Measurements from ENCODE around the gene SRSF1. TPM values are rescaled to one million over a fixed set of nuclear protein-coding genes. Genes with fewer than 3 reads are reported as not detected.
A peak's percentile ranks its signal among the peaks of the same experiment; 100 is the strongest.

SRSF1 gene
- total and polyA plus RNA-seq, 11 donors: 48.2 to 129 (median 99.7) TPM

DNA sequence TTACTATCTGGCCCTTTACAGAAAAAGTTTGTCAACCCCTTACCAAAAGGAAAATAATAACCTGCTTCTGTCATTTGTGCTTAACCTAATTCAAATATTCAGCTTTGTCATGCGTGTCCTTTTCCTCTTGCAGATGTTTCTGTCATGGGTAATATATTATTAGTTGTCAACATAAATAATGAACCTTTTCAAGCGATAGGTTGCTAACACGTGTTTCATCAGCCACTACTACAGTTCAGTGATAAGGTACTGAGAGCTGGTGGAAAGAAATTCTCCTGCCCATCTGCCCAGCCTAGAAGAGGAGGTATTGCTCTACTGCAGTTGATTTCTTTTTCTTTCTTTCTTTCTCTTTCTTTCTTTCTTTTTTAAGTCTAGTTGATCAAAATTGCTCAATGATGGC, 12.0 kb upstream of the SRSF1 start:
- Histone ChIP-seq H3K4me3 (no peak overlapping the region), H3K4me1 (no peaks in the 10 kb centered on the region), H3K36me3 (no peaks in the 10 kb centered on the region), H3K9me3 (no peaks in the 10 kb centered on the region), H3K27me3 (peaks cover 0 to 7% (median 0%) of the 10 kb centered on the region in 9 donors), H3K27ac (no peak overlapping the region)
- ATAC-seq (no peak), DNase-seq (no peak)
- TF ChIP-seq, protein P1, sequence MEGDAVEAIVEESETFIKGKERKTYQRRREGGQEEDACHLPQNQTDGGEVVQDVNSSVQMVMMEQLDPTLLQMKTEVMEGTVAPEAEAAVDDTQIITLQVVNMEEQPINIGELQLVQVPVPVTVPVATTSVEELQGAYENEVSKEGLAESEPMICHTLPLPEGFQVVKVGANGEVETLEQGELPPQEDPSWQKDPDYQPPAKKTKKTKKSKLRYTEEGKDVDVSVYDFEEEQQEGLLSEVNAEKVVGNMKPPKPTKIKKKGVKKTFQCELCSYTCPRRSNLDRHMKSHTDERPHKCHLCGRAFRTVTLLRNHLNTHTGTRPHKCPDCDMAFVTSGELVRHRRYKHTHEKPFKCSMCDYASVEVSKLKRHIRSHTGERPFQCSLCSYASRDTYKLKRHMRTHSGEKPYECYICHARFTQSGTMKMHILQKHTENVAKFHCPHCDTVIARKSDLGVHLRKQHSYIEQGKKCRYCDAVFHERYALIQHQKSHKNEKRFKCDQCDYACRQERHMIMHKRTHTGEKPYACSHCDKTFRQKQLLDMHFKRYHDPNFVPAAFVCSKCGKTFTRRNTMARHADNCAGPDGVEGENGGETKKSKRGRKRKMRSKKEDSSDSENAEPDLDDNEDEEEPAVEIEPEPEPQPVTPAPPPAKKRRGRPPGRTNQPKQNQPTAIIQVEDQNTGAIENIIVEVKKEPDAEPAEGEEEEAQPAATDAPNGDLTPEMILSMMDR (IDR thresholded peaks at IDR 0.05): no peak
- no peak for TF ChIP-seq POLR2A (IDR thresholded peaks at IDR 0.05)
- 69 to 74% (median 72%) methylated on average over 3 of the region's 3 CpGs for WGBS, 4 donors
- intact Hi-C loops (cut with DNase I): no loop called here

DNA sequence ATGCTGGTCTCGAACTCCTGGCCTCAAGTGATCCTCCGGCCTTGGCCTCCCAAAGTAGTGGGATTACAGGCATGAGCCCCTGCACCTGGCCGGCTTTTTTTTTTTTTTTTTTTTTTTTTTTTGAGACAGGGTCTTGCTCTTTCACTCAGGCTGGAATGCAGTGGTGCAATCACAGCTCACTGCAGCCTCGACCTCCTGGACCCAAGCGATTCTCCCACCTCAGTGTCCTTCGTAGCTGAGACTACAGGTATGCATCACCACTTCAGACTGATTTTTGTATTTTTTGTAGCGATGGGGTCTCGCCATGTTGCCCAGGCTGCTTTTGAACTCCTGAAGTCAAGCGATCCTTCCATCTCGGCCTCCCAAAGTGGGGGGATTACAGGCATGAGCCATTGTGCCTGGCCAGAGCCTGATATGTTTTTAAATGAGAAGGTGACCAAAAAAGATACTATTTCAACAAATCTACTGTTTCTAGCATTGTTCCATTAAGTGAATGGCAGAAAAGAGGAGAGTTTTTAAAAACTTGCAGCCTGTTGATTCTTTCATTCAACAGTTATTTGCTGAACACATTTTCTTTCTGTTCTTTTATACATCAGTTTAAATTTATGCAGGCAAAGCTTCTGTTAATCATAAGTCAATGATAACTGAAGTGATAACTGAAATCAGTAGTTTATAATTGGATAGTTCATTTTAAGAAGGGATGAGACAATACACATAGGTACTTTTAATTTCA, 3.2 kb upstream of the SRSF1 start:
- intact Hi-C loops (cut with DNase I): no loop called here
- ATAC-seq: no peak
- DNase-seq: no peak
- H3K9me3 ChIP-seq: no peaks in the 10 kb centered on the region
- H3K36me3 ChIP-seq: peaks cover 0 to 10% (median 6%) of the 10 kb centered on the region in 9 donors
- no peak overlapping the region for H3K27ac ChIP-seq
- TF ChIP-seq, protein P1 (IDR thresholded peaks at IDR 0.05): no peak
- TF ChIP-seq POLR2A (IDR thresholded peaks at IDR 0.05): no peak
- no peaks in the 10 kb centered on the region for H3K27me3 ChIP-seq
- peaks cover 5 to 18% (median 14%) of the 10 kb centered on the region in 12 donors for H3K4me1 ChIP-seq
- H3K4me3 ChIP-seq: no peak overlapping the region
- 94 to 98% (median 96%) methylated on average over 10 of the region's 10 CpGs for WGBS, 4 donors

DNA sequence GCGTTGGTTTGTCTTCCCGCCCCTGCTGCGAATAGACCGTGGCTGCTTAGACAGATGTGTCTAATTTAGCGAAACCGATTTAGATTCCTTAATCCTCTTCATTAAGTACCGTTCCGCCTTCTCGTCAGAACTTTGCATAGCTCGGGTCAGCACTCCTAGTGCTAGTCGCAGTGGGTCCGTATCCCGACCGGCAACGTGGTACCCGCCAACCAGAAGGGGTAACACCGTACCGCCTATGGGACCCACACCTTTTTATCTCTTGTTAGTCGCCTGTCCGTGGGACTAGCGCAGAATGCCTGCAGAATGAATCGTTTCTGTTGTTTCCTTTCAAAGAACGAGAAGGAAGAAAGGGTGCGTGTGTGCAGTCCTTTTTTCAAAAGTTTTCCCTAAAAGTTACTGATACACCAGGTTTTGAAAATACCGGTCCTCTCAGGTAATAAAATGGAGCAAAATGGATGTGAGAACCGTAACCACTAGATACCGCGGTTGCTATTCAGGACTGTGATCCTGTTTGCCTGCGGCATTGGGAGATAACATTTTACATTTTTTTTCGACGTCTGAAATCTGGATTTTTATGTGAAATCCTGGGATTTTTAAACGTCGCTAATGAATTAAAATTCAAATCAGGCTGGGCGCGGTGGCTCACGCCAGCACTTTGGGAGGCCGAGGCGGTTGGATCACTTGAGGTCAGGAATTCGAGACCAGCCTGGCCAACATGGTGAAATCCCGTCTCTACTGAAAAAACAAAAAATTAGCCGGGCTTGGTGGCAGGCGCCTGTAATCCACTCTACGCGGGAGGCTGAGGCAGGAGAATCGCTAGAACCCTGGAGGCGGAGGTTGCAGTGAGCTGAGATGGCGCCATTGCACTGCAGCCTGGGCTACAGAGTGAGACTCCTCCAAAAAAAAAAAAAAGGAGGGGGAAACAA, 998 bp upstream of the SRSF1 start:
- peaks cover 16 to 40% (median 35%) of the 10 kb centered on the region in 12 donors for H3K4me1 ChIP-seq
- H3K27me3 ChIP-seq: no peaks in the 10 kb centered on the region
- H3K27ac ChIP-seq: peak overlapping the region in 11 of 12 donors; percentile 92 to 99 (median 96)
- DNase-seq (peak in 2 of 5 donors; percentile 12 to 57), ATAC-seq (peak in 2 of 4 donors; percentile 7)
- no peak for TF ChIP-seq POLR2A (IDR thresholded peaks at IDR 0.05)
- TF ChIP-seq, protein P1 (IDR thresholded peaks at IDR 0.05): no peak
- intact Hi-C loops (cut with DNase I): loop anchor here (1.0 to 10.0 kb wide), 12 partner anchors 19 to 883 kb away; partner anchors contain the start of genes DYNLL2 (in 5 of the 10) and VEZF1 (in 1 of the 10)
- 23 to 28% (median 26%) methylated on average over 47 of the region's 47 CpGs for WGBS, 4 donors
- H3K36me3 ChIP-seq: peaks cover 0 to 31% (median 28%) of the 10 kb centered on the region in 9 donors
- peak overlapping the region; percentile 68 to 96 (median 78) for H3K4me3 ChIP-seq
- no peaks in the 10 kb centered on the region for H3K9me3 ChIP-seq
